Karpas-422 (cell line): Measurements from ENCODE around the gene SENP2. TPM values are rescaled to one million over a fixed set of nuclear protein-coding genes. Genes with fewer than 3 reads are reported as not detected.
"Not testable (repeated sequence)": the region's sequence is repeated elsewhere in the genome, so short reads cannot be mapped to it uniquely, and the experiment has no call there.

Experiments
- DNase-seq: peaks from one replicate; pipeline ENCODE4 v3.0.0-alpha.2; 2015
- H2AFZ ChIP-seq: fragments of 200-600 bp; sonication (generic); 2 replicates; pipeline ENCODE4 v1.6.1; 2014; ENCODE audit warnings: antibody characterized with exemption, low read length, mixed read lengths
- H3K27ac ChIP-seq: fragments of 200-600 bp; sonication (generic); 2 replicates; pipeline ENCODE4 v1.5.1; 2014; ENCODE audit warnings: mild to moderate bottlenecking, low read length, moderate library complexity
- H3K27me3 ChIP-seq: fragments of 200-600 bp; sonication (generic); 2 replicates; pipeline ENCODE4 v1.6.1; 2014; ENCODE audit warnings: low read length, mixed read lengths
- H3K36me3 ChIP-seq: fragments of 200-600 bp; sonication (generic); 2 replicates; pipeline ENCODE4 v1.6.1; 2014; ENCODE audit warnings: low read length, mixed read lengths; ENCODE audit not compliant: insufficient read depth
- H3K4me1 ChIP-seq: fragments of 200-600 bp; sonication (generic); 2 replicates; pipeline ENCODE4 v1.6.1; 2014; ENCODE audit warnings: mild to moderate bottlenecking, low read length, mixed read lengths
- H3K4me2 ChIP-seq: fragments of 200-600 bp; sonication (generic); 2 replicates; pipeline ENCODE4 v1.6.1; 2014; ENCODE audit warnings: low read length, low read depth, mild to moderate bottlenecking; ENCODE audit not compliant: poor library complexity, severe bottlenecking
- H3K4me3 ChIP-seq: fragments of 200-600 bp; sonication (generic); 2 replicates; pipeline ENCODE4 v1.5.1; 2014; ENCODE audit warnings: mild to moderate bottlenecking, antibody characterized with exemption, low read length, mixed read lengths
- H3K79me2 ChIP-seq: fragments of 200-600 bp; sonication (generic); 2 replicates; pipeline ENCODE4 v1.6.1; 2014; ENCODE audit warnings: mild to moderate bottlenecking, low read length, mixed read lengths
- H3K9ac ChIP-seq: fragments of 200-600 bp; sonication (generic); 2 replicates; pipeline ENCODE4 v1.6.0; 2014; ENCODE audit warnings: low read length
- H3K9me2 ChIP-seq: fragments of 200-600 bp; sonication (generic), shearing (Covaris generic); replicated peaks from 2 replicates; pipeline ENCODE4 v1.6.0; 2014; ENCODE audit warnings: mild to moderate bottlenecking, low read length, moderate library complexity; ENCODE audit not compliant: insufficient read depth
- H3K9me3 ChIP-seq: fragments of 300-700, 200-600 bp; sonication (generic); 2 replicates; pipeline ENCODE4 v1.6.1; 2014; ENCODE audit warnings: low read length, mixed read lengths
- H4K20me1 ChIP-seq: fragments of 200-600 bp; sonication (generic); 2 replicates; pipeline ENCODE4 v1.6.1; 2014; ENCODE audit warnings: mild to moderate bottlenecking, antibody characterized with exemption, low read length, low read depth; ENCODE audit not compliant: insufficient read depth
- total RNA-seq: library from RNA; depleted of rRNA; stranded (reverse); fragments of >200 nt; shearing (Covaris generic); gene quantifications from 2 replicates; pipeline ENCODE4 v1.2.3, GENCODE V29; 2014; ENCODE audit warnings: low replicate concordance

Gene SENP2
- total RNA-seq, 1 experiment from 2014 or later: 59.1 TPM

DNA sequence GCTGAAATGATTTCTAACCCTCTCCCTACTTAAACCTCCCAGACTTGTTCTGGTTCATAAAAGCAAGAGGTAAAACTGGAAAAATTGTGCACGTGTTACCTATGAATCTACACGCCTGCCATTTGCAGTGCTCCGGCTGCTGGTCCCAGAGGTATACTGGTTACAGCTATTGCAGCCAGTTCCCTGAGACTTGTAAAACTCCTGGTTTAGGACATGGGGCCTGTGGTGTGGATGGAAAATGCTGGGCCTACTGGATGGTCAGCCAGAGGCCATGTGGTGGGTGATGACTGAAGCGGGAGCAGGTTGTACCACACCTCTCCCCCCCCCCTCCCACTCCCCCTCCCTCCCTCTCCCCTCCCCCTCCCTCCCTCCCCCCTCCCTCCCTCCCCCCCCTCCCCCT, 45.0 kb downstream of the SENP2 start:
- no peak for DNase-seq
- H3K4me3 ChIP-seq: no peak overlapping the region
- no peak overlapping the region for H2AFZ ChIP-seq

DNA sequence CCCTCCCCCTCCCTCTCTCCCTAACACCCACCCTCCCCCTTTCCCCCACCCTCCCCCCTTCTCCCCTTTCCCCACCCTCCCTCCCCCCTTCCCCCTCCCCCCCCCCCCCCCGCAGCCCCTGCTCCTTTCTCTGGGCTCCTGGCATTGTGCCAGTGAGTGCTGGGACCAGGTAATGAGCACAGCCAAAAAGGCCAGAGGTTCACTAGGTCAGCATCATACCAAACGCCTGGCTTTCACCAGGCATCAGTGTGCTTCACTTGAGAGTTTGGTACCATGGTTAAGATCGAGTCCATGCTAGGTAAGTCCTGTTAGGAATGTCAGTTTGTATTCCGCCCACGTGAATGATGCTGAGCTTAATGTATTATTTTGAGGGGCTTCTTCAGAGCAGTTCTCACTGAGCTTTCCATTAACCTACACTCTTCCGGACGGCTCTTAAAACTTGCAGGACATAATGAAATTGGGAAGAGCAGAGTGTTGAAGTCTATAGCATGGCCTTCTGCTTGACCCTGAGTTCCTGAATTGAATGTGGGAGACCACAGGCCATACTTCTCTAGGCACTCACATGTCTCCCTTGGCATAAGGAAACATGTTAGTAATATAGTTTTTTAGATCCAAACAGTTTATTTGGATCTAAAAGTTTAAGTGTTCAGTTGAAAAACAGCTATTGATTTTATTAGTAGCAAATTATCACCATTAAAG, 45.6 kb downstream of the SENP2 start:
- Histone ChIP-seq H3K27ac (no peak overlapping the region), H4K20me1 (no peaks in the 10 kb centered on the region), H3K4me3 (no peak overlapping the region), H3K36me3 (peaks cover 14% of the 10 kb centered on the region; the same call in 1 of the 2 replicates), H3K4me2 (no peak overlapping the region), H3K27me3 (no peaks in the 10 kb centered on the region), H3K9me3 (no peaks in the 10 kb centered on the region), H3K9me2 (no peaks in the 10 kb centered on the region), H3K9ac (no peak overlapping the region), H2AFZ (no peak overlapping the region), H3K4me1 (no peaks in the 10 kb centered on the region), H3K79me2 (no peaks in the 10 kb centered on the region)
- no peak for DNase-seq

More for the DNA sequence above, 45.0 kb downstream of the SENP2 start:
- no peaks in the 10 kb centered on the region for H3K79me2 ChIP-seq
- H3K4me2 ChIP-seq: no peak overlapping the region
- H3K36me3 ChIP-seq: peaks cover 14% of the 10 kb centered on the region; the same call in 1 of the 2 replicates
- H3K27ac ChIP-seq: no peak overlapping the region
- no peak overlapping the region for H3K9ac ChIP-seq
- H4K20me1 ChIP-seq: no peaks in the 10 kb centered on the region
- no peaks in the 10 kb centered on the region for H3K9me3 ChIP-seq
- H3K9me2 ChIP-seq: no peaks in the 10 kb centered on the region
- no peaks in the 10 kb centered on the region for H3K27me3 ChIP-seq
- no peaks in the 10 kb centered on the region for H3K4me1 ChIP-seq

DNA sequence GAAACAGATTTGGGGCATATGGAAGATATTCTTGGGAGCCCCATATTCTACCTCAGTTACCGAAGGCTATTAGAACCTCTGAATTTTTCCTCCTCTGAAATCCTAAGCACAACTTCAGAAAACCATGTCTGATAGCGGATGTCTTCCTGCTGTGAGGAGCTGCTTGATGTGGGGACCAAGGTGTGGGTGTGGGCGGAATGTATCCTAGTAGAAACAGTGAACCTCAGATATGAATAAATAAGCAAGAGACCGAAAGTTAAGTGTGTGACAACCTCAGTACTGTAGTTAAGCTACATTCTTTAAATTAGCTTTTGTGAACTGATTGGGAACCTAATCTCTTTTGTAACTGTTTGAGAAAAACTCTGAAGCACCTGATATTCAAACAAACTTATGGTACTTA, 46.9 kb downstream of the SENP2 start:
- Histone ChIP-seq H3K36me3 (peaks cover 10% of the 10 kb centered on the region; the same call in 1 of the 2 replicates), H3K9me2 (no peaks in the 10 kb centered on the region), H3K27me3 (no peaks in the 10 kb centered on the region), H3K4me1 (no peaks in the 10 kb centered on the region), H2AFZ (no peak overlapping the region), H3K79me2 (no peaks in the 10 kb centered on the region), H4K20me1 (no peaks in the 10 kb centered on the region), H3K9me3 (no peaks in the 10 kb centered on the region), H3K9ac (no peak overlapping the region), H3K4me3 (no peak overlapping the region), H3K4me2 (no peak overlapping the region), H3K27ac (no peak overlapping the region)
- DNase-seq: no peak

DNA sequence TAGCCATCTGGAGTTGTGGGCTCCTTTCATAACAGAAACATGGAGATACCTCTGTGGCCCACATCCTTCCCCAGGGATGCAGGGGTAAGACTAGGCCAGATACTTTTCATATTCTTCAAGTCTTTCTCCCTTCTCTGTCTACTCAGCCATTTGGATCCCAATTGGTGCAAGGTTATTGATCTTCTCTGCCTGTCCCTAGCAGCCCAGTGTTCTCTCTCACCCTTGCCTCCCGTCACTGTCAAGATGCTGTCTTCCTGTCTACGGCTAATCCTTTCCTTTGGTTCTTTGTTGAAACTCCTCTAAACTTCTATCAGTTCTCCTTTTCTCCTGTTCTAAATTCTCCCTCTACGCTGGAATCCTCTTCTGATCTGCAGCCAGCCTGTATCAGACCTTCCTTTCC, 51.3 kb downstream of the SENP2 start:
- Histone ChIP-seq H2AFZ (no peak overlapping the region), H3K79me2 (no peaks in the 10 kb centered on the region), H3K9me2 (no peaks in the 10 kb centered on the region), H3K27me3 (no peaks in the 10 kb centered on the region), H3K4me2 (no peak overlapping the region), H4K20me1 (no peaks in the 10 kb centered on the region), H3K36me3 (no peaks in the 10 kb centered on the region), H3K4me3 (no peak overlapping the region), H3K9me3 (no peaks in the 10 kb centered on the region), H3K27ac (no peak overlapping the region), H3K4me1 (no peaks in the 10 kb centered on the region), H3K9ac (no peak overlapping the region)
- no peak for DNase-seq

GRCh38 chr3:185638651-185639050, 52.6 kb downstream of the SENP2 start:
- not testable (repeated sequence) for H3K36me3 ChIP-seq, H3K4me2 ChIP-seq, H3K79me2 ChIP-seq, H3K4me3 ChIP-seq, H3K9me3 ChIP-seq, H3K9me2 ChIP-seq, H3K27ac ChIP-seq, DNase-seq, H3K27me3 ChIP-seq, H4K20me1 ChIP-seq, H3K4me1 ChIP-seq, H3K9ac ChIP-seq, H2AFZ ChIP-seq

GRCh38 chr3:185639632-185640206, 53.6 kb downstream of the SENP2 start:
- Histone ChIP-seq H3K9ac (no peak overlapping the region), H3K9me3 (no peaks in the 10 kb centered on the region), H3K27ac (no peak overlapping the region), H3K4me1 (no peaks in the 10 kb centered on the region), H3K79me2 (no peaks in the 10 kb centered on the region), H3K9me2 (no peaks in the 10 kb centered on the region), H3K36me3 (no peaks in the 10 kb centered on the region), H3K27me3 (no peaks in the 10 kb centered on the region), H2AFZ (no peak overlapping the region), H3K4me2 (no peak overlapping the region), H3K4me3 (no peak overlapping the region), H4K20me1 (no peaks in the 10 kb centered on the region)
- DNase-seq: no peak

- H3K9me3 ChIP-seq: no peaks in the 10 kb centered on the region
- H2AFZ ChIP-seq: no peak overlapping the region
- no peak overlapping the region for H3K4me2 ChIP-seq
- DNase-seq: no peak
- H3K27ac ChIP-seq: no peak overlapping the region
- no peaks in the 10 kb centered on the region for H3K9me2 ChIP-seq
- no peaks in the 10 kb centered on the region for H3K36me3 ChIP-seq
- no peaks in the 10 kb centered on the region for H3K79me2 ChIP-seq
- no peaks in the 10 kb centered on the region for H3K27me3 ChIP-seq
- H3K4me1 ChIP-seq: no peaks in the 10 kb centered on the region
- H3K4me3 ChIP-seq: no peak overlapping the region
- H3K9ac ChIP-seq: no peak overlapping the region
- H4K20me1 ChIP-seq: no peaks in the 10 kb centered on the region
Observed at GRCh38 chr3:185640308-185640707, 54.2 kb downstream of the SENP2 start.

GRCh38 chr3:185645191-185645590, 59.1 kb downstream of the SENP2 start:
- H4K20me1 ChIP-seq, H3K27me3 ChIP-seq, H3K4me2 ChIP-seq, H3K36me3 ChIP-seq, H3K9me3 ChIP-seq, H3K4me1 ChIP-seq, H3K27ac ChIP-seq, H3K79me2 ChIP-seq, H3K9me2 ChIP-seq, H3K9ac ChIP-seq, DNase-seq, H2AFZ ChIP-seq, H3K4me3 ChIP-seq: not testable (repeated sequence)
